B cell (primary cell): ENCODE measurements around the gene SFTPA2.
"Not testable (repeated sequence)": the region's sequence is repeated elsewhere in the genome, so short reads cannot be mapped to it uniquely, and the experiment has no call there.

ENCODE experiments used
- EZH2 ChIP-seq: IDR thresholded peaks from 2 replicates; pipeline ENCODE4 v1.6.1; 2012; ENCODE audit warnings: borderline replicate concordance, low read depth, mild to moderate bottlenecking, moderate library complexity, low read length; ENCODE audit not compliant: insufficient read depth, poor library complexity, severe bottlenecking
- TF ChIP-seq, protein P1 (sequence below): fragments of 200-600 bp; IDR thresholded peaks from one replicate; pipeline ENCODE4 v1.8.0; 2022; ENCODE audit warnings: antibody characterized with exemption, mild to moderate bottlenecking

- TF ChIP-seq, protein P1, sequence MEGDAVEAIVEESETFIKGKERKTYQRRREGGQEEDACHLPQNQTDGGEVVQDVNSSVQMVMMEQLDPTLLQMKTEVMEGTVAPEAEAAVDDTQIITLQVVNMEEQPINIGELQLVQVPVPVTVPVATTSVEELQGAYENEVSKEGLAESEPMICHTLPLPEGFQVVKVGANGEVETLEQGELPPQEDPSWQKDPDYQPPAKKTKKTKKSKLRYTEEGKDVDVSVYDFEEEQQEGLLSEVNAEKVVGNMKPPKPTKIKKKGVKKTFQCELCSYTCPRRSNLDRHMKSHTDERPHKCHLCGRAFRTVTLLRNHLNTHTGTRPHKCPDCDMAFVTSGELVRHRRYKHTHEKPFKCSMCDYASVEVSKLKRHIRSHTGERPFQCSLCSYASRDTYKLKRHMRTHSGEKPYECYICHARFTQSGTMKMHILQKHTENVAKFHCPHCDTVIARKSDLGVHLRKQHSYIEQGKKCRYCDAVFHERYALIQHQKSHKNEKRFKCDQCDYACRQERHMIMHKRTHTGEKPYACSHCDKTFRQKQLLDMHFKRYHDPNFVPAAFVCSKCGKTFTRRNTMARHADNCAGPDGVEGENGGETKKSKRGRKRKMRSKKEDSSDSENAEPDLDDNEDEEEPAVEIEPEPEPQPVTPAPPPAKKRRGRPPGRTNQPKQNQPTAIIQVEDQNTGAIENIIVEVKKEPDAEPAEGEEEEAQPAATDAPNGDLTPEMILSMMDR: not testable (repeated sequence)
- not testable (repeated sequence) for TF ChIP-seq EZH2
Observed at GRCh38 chr10:79594565-79594964, 34.4 kb upstream of the SFTPA2 start.
